Ishikawa (cell line): ENCODE results near the gene LRRC37B.

Experiments used
- CEBPB ChIP-seq: IDR thresholded peaks from 2 replicates; pipeline ENCODE4 v1.6.1; 2012
- CREB1 ChIP-seq: IDR thresholded peaks from 2 replicates; pipeline ENCODE4 v1.6.1; 2012; ENCODE audit warnings: low read depth
- EGR1 ChIP-seq: IDR thresholded peaks from 2 replicates; pipeline ENCODE4 v1.6.1; 2012
- EP300 ChIP-seq: IDR thresholded peaks from 2 replicates; pipeline ENCODE4 v1.6.1; 2012; ENCODE audit warnings: borderline replicate concordance
- FOXM1 ChIP-seq: IDR thresholded peaks from 2 replicates; pipeline ENCODE4 v1.6.1; 2012; ENCODE audit warnings: low read depth, borderline replicate concordance
- NFIC ChIP-seq: IDR thresholded peaks from 2 replicates; pipeline ENCODE4 v1.6.1; 2012
- RAD21 ChIP-seq: IDR thresholded peaks from 2 replicates; pipeline ENCODE4 v1.6.1; 2012; ENCODE audit warnings: low read depth
- TAF1 ChIP-seq: IDR thresholded peaks from 2 replicates; pipeline ENCODE4 v1.6.1; 2012; ENCODE audit warnings: low read depth, mild to moderate bottlenecking
- TCF12 ChIP-seq: IDR thresholded peaks from 2 replicates; pipeline ENCODE4 v1.6.1; 2012; ENCODE audit warnings: low read depth
- TEAD4 ChIP-seq: IDR thresholded peaks from 2 replicates; pipeline ENCODE4 v1.6.1; 2012
- YY1 ChIP-seq: IDR thresholded peaks from 2 replicates; pipeline ENCODE4 v1.6.1; 2012; ENCODE audit warnings: low read depth
- ZBTB7A ChIP-seq: IDR thresholded peaks from 2 replicates; pipeline ENCODE4 v1.6.1; 2012; ENCODE audit warnings: low read depth
- TF ChIP-seq, protein P1 (sequence below): IDR thresholded peaks from 2 replicates; pipeline ENCODE4 v1.6.1; 2012
- TF ChIP-seq, protein P2 (sequence below): IDR thresholded peaks from 2 replicates; pipeline ENCODE4 v1.6.1; 2012; ENCODE audit warnings: low read depth, mild to moderate bottlenecking
- TF ChIP-seq, protein P3 (sequence below): IDR thresholded peaks from 2 replicates; pipeline ENCODE4 v1.6.1; 2012

The LRRC37B gene

DNA sequence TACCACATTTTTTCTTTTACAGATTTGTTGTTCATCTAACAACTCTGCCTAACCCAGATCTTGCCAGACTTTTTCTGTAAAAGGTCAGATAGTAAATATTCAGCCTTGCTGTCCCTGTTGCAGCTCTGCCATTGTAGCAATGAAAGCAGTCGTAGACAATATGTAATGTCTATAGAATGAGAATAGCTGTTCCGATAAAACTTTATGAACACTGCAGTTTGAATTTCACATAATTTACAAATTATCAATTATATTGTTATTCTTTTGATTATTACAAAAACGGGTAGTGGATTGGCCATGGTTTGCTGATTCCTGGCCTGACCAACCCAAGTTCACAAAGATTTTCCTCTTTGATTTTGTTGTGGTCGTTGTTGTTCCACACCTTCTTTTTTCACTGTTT is 2.9 kb downstream of the LRRC37B start:
- TF ChIP-seq TCF12: no peak
- TF ChIP-seq CEBPB: no peak
- no peak for TF ChIP-seq TAF1
- TF ChIP-seq, protein P1, sequence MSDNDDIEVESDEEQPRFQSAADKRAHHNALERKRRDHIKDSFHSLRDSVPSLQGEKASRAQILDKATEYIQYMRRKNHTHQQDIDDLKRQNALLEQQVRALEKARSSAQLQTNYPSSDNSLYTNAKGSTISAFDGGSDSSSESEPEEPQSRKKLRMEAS: no peak
- no peak for TF ChIP-seq FOXM1
- no peak for TF ChIP-seq YY1
- TF ChIP-seq NFIC: no peak
- TF ChIP-seq CREB1: no peak
- TF ChIP-seq TEAD4: no peak
- no peak for TF ChIP-seq EGR1
- no peak for TF ChIP-seq ZBTB7A
- TF ChIP-seq, protein P2, sequence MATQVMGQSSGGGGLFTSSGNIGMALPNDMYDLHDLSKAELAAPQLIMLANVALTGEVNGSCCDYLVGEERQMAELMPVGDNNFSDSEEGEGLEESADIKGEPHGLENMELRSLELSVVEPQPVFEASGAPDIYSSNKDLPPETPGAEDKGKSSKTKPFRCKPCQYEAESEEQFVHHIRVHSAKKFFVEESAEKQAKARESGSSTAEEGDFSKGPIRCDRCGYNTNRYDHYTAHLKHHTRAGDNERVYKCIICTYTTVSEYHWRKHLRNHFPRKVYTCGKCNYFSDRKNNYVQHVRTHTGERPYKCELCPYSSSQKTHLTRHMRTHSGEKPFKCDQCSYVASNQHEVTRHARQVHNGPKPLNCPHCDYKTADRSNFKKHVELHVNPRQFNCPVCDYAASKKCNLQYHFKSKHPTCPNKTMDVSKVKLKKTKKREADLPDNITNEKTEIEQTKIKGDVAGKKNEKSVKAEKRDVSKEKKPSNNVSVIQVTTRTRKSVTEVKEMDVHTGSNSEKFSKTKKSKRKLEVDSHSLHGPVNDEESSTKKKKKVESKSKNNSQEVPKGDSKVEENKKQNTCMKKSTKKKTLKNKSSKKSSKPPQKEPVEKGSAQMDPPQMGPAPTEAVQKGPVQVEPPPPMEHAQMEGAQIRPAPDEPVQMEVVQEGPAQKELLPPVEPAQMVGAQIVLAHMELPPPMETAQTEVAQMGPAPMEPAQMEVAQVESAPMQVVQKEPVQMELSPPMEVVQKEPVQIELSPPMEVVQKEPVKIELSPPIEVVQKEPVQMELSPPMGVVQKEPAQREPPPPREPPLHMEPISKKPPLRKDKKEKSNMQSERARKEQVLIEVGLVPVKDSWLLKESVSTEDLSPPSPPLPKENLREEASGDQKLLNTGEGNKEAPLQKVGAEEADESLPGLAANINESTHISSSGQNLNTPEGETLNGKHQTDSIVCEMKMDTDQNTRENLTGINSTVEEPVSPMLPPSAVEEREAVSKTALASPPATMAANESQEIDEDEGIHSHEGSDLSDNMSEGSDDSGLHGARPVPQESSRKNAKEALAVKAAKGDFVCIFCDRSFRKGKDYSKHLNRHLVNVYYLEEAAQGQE: no peak
- TF ChIP-seq, protein P3, sequence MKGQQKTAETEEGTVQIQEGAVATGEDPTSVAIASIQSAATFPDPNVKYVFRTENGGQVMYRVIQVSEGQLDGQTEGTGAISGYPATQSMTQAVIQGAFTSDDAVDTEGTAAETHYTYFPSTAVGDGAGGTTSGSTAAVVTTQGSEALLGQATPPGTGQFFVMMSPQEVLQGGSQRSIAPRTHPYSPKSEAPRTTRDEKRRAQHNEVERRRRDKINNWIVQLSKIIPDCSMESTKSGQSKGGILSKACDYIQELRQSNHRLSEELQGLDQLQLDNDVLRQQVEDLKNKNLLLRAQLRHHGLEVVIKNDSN: no peak
- TF ChIP-seq RAD21: no peak
- no peak for TF ChIP-seq EP300

DNA sequence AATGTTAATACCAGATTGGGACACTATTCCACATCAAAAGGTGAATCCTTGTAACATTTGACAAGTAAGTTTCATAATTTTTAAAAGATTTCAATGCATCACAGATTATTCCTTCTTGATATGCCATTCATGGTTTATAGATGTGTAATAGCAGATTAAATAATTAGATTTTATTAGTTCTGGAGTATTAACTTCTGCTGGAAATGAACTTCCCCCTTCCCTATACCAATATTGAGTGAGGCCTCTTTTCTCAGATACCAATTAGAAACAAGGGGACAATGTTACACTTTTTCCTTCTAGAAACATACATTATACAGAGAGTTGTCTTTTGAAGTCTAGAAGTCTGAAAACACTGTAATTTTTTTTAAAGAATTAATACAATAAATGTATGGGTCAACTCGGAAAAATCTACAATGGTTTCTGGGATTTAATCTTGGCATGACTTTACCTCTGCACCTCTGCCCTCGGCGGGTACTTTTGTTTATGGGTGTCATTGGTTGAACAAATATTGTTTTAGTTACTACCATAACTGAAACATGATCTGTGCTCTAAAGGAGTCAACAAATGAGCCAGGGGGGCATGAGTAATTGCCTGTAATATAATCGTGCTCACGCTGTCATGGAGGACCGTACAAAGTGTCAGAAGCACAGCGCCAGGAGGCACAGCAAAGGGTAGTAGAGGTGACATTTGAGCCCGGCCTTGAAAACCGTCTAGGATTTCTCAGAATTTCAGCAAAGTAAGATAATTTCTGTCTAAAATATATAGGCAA is 8.2 kb downstream of the LRRC37B start:
- TF ChIP-seq CREB1 (no peak), TEAD4 (no peak), ZBTB7A (no peak), YY1 (no peak), CEBPB (no peak)
- TF ChIP-seq, protein P2: no peak
- TF ChIP-seq, protein P1: no peak

DNA sequence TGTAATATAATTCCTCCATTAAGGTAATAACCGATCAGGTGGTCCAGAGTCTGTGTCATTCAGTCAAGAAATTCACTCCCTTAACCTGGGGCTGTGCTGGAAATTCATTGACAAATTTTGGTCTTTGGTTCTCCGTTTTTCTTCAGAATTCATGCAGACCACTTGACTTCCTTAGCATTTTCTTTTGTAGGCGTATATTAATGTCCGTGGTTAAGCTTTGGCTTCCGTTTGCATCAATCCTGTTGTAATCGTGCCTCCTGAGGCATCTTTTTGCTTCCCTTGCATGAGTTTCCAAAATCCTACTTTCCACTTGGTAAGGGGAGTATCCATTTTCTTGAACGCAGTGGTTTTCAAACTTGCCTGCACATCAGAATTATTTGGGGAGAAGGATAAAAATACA is 9.0 kb downstream of the LRRC37B start:
- no peak for TF ChIP-seq FOXM1
- no peak for TF ChIP-seq NFIC
- TF ChIP-seq, protein P3: no peak
- no peak for TF ChIP-seq TAF1
- TF ChIP-seq CEBPB: no peak
- no peak for TF ChIP-seq EP300
- TF ChIP-seq TEAD4: no peak
- TF ChIP-seq, protein P1: no peak
- no peak for TF ChIP-seq YY1
- TF ChIP-seq ZBTB7A: no peak
- TF ChIP-seq, protein P2: no peak
- TF ChIP-seq EGR1: no peak
- no peak for TF ChIP-seq CREB1
- TF ChIP-seq TCF12: no peak
- TF ChIP-seq RAD21: no peak

DNA sequence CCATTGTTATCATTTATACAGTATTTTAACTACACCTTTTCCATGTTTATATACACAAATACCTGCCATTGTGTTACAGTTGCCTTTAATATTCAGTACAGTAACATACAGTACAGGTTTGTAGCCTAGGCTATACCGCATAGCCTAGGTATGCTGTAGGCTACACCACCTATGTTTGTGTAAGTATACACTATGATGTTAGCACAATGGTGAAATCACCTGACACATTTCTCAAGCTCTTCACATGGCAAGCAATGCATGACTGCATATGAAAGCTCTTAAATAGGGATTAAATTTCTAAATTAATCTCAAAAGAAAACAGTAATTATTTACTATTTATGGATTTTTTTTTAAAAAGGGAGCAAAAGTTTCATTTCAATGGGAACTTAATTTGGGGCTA is 12.0 kb downstream of the LRRC37B start:
- TF ChIP-seq, protein P2: no peak
- no peak for TF ChIP-seq EP300
- no peak for TF ChIP-seq CEBPB
- no peak for TF ChIP-seq TEAD4
- TF ChIP-seq TCF12: no peak
- TF ChIP-seq EGR1: no peak
